ENCODE data around the gene SERPINB7. TPM values are rescaled to one million over a fixed set of nuclear protein-coding genes. Genes with fewer than 3 reads are reported as not detected.

Gene SERPINB7
- total RNA-seq, 1 donor from 2014 or later, result not detected

GRCh38 chr18:63763831-63764600 is 11.2 kb upstream of the SERPINB7 start:
- Histone ChIP-seq H3K9me3 (ENCODE audit: low read depth) (peaks cover 6% of the 10 kb centered on the region), H3K4me1 (no peaks in the 10 kb centered on the region), H3K27ac (no peak overlapping the region), H3K27me3 (no peaks in the 10 kb centered on the region), H4K20me1 (ENCODE audit: low read depth) (no peaks in the 10 kb centered on the region), H3K36me3 (no peaks in the 10 kb centered on the region), H3K79me2 (ENCODE audit: low read depth) (no peaks in the 10 kb centered on the region), H3K9ac (no peak overlapping the region), H2AFZ (replicated peaks) (no peak overlapping the region), H3F3A (ENCODE audit: low read depth) (no peaks in the 10 kb centered on the region), H3K4me3 (no peak overlapping the region), H3K4me2 (no peak overlapping the region)
- Mint-ChIP-seq H3K27me3 (ENCODE audit: insufficient read depth, low read depth) (peaks cover 4% of the 10 kb centered on the region), H3K9me3 (peaks cover 14% of the 10 kb centered on the region), H3K36me3 (no peaks in the 10 kb centered on the region), H3K27ac (no peak overlapping the region), H3K4me3 (no peak overlapping the region), H3K4me1 (no peaks in the 10 kb centered on the region)
- no peak for DNase-seq (ENCODE audit: low spot score)
- TF ChIP-seq CTCF (IDR thresholded peaks at IDR 0.05) (no peak), EZH2 (IDR thresholded peaks at IDR 0.05) (no peak)

DNA sequence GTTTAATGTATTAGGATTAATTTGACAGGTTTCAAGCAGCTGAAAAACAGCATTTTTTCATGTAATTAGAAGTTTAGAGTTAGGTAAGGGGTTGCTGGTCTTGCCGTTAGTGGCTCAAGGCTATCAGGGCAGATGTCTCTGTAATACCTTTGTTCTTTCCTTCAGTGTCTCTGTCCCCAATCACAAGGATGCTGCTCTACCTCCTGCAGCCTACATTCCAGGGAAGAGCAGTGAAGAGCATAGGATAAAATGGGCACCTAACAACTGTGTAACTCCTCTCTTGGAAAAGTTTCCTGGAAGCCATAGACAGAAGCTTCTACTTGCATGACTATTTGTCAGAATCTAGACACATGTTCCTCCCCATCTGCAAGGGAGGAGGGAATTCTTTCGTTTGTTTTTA is 9.4 kb upstream of the SERPINB7 start:
- H3K36me3 Mint-ChIP-seq, result no peaks in the 10 kb centered on the region
- Histone ChIP-seq H3K4me2 (no peak overlapping the region), H3K27me3 (no peaks in the 10 kb centered on the region), H3K9ac (no peak overlapping the region), H3K4me1 (no peaks in the 10 kb centered on the region), H3K4me3 (no peak overlapping the region), H3F3A (ENCODE audit: low read depth) (no peaks in the 10 kb centered on the region), H3K79me2 (ENCODE audit: low read depth) (no peaks in the 10 kb centered on the region), H2AFZ (replicated peaks) (peak overlapping the region; percentile 36), H3K9me3 (ENCODE audit: low read depth) (no peaks in the 10 kb centered on the region), H4K20me1 (ENCODE audit: low read depth) (no peaks in the 10 kb centered on the region), H3K36me3 (no peaks in the 10 kb centered on the region), H3K27ac (no peak overlapping the region)
- no peaks in the 10 kb centered on the region for H3K4me1 Mint-ChIP-seq
- TF ChIP-seq EZH2 (IDR thresholded peaks at IDR 0.05) (no peak), CTCF (IDR thresholded peaks at IDR 0.05) (no peak), EZH2phosphoT487 (IDR thresholded peaks at IDR 0.05) (no peak)
- peaks cover 3% of the 10 kb centered on the region for H3K9me3 Mint-ChIP-seq
- no peaks in the 10 kb centered on the region for H3K27me3 Mint-ChIP-seq (ENCODE audit: insufficient read depth, low read depth)
- DNase-seq (ENCODE audit: low spot score), result no peak
- H3K27ac Mint-ChIP-seq, result no peak overlapping the region
- H3K4me3 Mint-ChIP-seq, result no peak overlapping the region

GRCh38 chr18:63773551-63773950 is 1.7 kb upstream of the SERPINB7 start:
- no peaks in the 10 kb centered on the region for H3K79me2 ChIP-seq (ENCODE audit: low read depth)
- no peak overlapping the region for H2AFZ ChIP-seq (replicated peaks)
- no peak overlapping the region for H3K27ac Mint-ChIP-seq
- H3K36me3 Mint-ChIP-seq, result no peaks in the 10 kb centered on the region
- H3K27me3 Mint-ChIP-seq (ENCODE audit: insufficient read depth, low read depth), result no peaks in the 10 kb centered on the region
- DNase-seq (ENCODE audit: low spot score), result no peak
- no peaks in the 10 kb centered on the region for H3K4me1 Mint-ChIP-seq
- H3K36me3 ChIP-seq, result no peaks in the 10 kb centered on the region
- H3K4me2 ChIP-seq, result no peak overlapping the region
- H3K27me3 ChIP-seq, result no peaks in the 10 kb centered on the region
- no peak for TF ChIP-seq CTCF (IDR thresholded peaks at IDR 0.05)
- no peak for TF ChIP-seq EZH2phosphoT487 (IDR thresholded peaks at IDR 0.05)
- no peak for TF ChIP-seq EZH2 (IDR thresholded peaks at IDR 0.05)
- H3K9me3 Mint-ChIP-seq, result no peaks in the 10 kb centered on the region
- H3K4me1 ChIP-seq, result no peaks in the 10 kb centered on the region
- H4K20me1 ChIP-seq (ENCODE audit: low read depth), result no peaks in the 10 kb centered on the region
- no peak overlapping the region for H3K27ac ChIP-seq
- no peak overlapping the region for H3K9ac ChIP-seq
- no peaks in the 10 kb centered on the region for H3K9me3 ChIP-seq (ENCODE audit: low read depth)
- H3F3A ChIP-seq (ENCODE audit: low read depth), result no peaks in the 10 kb centered on the region
- no peak overlapping the region for H3K4me3 Mint-ChIP-seq
- H3K4me3 ChIP-seq, result no peak overlapping the region
